ENCODE measurements around the gene ATP13A4.

ATP13A4 gene

DNA sequence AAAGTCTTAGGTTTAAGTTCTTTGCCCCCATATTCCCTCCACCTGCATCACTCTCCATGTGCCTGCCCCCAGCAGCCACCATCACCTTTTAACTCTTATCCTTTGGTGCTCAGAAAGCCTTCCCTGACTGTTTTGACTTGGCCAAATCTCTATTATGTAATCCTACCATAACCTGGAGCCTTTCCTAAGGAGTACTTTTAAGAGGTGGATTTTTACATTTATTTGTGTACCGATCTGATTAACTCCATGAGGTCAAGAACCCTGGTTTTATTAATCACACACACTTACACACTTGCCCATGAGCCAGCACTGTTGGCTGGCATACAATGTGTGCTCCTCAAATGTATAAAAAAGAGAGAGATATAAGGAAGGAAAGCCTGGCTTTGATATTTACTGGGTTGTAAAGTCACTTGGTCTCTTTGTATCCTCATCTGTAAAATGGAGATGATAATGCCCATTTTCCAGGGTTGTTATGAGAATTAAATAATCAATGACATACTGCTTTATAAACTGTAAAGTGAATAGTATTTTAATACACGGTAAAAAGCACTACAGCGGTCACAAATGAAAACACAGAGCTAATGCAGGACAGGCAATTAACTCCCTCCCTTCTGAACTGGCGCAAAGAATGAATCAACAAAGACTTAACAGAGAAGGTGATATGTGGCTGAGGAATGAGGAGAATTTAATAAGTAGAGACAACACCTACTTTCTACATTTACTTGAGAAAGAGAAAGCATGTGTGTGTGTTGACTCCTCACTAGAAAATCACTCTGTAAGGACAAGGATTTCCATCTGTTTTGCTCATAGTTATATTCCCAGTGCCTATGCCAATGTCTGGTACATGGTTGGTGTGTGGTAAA lies 45.4 kb downstream of the ATP13A4 start:
- intact Hi-C loops (cut with DNase I), result no loop called here
- no peak for DNase-seq

- no peak for DNase-seq
- intact Hi-C loops (cut with DNase I), result no loop called here
Measured at GRCh38 chr3:193508108-193508507, 46.6 kb downstream of the ATP13A4 start.

DNA sequence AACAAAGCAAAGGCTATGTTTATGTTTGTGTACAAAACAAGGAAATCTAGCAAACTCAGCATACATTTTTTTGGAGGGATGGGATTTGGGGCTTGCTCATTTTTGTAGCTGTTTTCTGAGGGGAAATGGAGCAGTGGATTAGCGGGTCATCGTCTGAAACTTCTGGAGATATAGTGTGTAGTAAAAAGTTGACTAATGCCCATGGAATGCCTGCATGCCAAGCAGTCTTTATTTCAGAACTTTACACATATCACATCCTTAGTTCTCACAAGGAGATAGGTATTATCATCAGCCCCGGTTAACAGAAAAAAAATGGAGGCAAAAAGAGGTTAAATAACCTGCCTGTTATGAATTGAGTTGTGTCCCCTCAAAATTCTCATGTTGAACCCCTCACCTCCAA lies 47.1 kb downstream of the ATP13A4 start:
- no peak for DNase-seq
- intact Hi-C loops (cut with DNase I), result no loop called here

DNA sequence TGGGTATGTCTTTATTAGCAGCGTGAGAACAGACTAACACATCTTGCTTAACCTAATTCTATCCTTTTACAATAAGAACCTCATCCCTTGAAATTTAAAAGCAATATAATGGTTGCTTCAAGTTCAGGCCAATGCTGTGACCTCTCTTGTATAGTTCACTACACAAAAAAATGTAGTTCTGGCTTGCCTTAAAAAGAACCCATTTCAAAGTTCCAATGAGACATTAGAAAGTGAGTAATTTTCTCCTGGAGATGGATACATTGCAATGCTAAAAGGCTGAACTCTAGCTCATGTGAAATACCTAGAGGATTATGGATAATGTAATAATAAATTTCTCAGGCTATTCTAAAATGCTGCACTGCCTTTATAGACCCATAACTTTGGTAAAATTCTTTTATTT lies 47.8 kb downstream of the ATP13A4 start:
- intact Hi-C loops (cut with DNase I), result no loop called here
- no peak for DNase-seq

GRCh38 chr3:193502871-193503270 lies 51.8 kb downstream of the ATP13A4 start:
- intact Hi-C loops (cut with DNase I), result no loop called here
- no peak for DNase-seq

DNA sequence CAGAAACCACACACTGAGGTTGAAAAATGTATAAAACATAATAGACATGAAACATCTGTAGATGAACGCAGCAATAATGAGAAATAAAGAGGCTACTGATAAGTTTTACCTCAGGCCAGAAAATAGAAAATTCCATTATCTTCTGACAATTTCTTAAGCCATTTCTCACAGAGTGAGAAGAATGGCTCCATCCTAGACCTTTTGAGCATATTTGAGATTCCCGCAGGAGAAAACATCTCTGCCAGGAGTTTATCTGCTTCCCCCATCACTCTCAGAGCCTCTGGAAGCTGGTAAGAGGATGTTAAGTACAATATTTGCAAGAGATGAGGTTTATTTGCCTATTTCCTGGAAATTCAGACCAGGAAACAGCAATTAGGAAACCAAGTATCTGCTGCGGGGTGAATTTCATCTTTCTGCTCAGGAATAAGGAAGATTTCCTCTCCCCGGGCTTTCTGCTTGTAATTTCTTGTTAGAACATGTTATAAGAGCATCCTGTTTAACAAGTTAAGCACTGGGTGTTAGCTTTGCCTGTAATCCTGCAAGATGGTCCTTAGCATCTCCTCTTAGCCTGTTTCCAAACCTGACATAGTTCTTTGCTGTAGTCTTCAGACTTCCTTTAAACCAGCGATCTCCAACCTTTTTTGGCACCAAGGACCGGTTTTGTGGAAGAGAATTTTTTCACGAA lies 54.8 kb downstream of the ATP13A4 start:
- no peak for DNase-seq

GRCh38 chr3:193499136-193499770 lies 55.4 kb downstream of the ATP13A4 start:
- no peak for DNase-seq
- intact Hi-C loops (cut with DNase I), result no loop called here

More for the DNA sequence above, 54.8 kb downstream of the ATP13A4 start:
- intact Hi-C loops (cut with DNase I), result no loop called here

GRCh38 chr3:193498215-193498614 lies 56.5 kb downstream of the ATP13A4 start:
- DNase-seq, result no peak
- intact Hi-C loops (cut with DNase I), result no loop called here

GRCh38 chr3:193496658-193497057 lies 58.0 kb downstream of the ATP13A4 start:
- intact Hi-C loops (cut with DNase I), result no loop called here
- DNase-seq, result no peak

DNA sequence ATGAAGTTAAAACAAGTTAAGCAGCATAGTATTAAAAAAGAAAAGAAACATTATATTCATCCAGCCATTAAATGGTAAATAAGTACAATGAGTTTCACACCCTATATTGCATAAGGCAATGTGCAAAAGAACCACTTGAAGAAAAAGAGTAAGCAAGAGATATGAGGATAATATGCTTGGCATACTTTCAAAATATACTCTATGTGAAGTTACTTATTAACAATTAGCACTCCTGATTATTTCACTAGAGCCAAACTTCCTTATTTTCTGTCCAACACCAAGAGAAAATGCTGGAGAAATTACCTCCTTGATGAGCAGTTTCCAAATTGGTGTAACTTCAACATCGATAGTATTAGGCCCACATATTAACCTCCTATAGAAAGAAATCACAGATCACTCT lies 63.7 kb downstream of the ATP13A4 start:
- DNase-seq, result no peak
- intact Hi-C loops (cut with DNase I), result no loop called here

DNA sequence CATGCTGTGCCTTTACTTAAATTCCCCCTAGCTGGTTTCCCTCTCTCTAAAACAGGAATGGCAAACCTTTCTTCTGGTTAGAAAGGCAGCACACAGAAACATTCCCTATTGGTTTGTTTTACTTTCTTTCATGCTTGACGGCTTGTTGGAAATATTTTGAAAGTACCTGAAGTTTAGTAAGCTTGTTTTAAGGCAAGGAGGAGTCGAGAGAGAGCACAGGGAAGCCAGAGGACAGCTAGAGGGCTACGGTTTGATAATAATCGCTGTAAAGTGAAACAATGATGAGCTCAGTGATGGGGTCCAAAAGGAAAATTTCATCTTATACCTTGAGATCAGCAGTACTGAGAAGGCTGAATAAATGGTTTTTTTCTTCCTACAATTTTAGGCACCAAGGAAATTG lies 64.1 kb downstream of the ATP13A4 start:
- no peak for DNase-seq
- intact Hi-C loops (cut with DNase I), result no loop called here

- no peak for DNase-seq
- intact Hi-C loops (cut with DNase I), result no loop called here
Measured at GRCh38 chr3:193489949-193490348, 64.7 kb downstream of the ATP13A4 start.

- intact Hi-C loops (cut with DNase I), result no loop called here
- no peak for DNase-seq
Measured at GRCh38 chr3:193488741-193489140, 66.0 kb downstream of the ATP13A4 start.

- DNase-seq, result no peak
Measured at GRCh38 chr3:193483988-193484539, 70.6 kb downstream of the ATP13A4 start.

GRCh38 chr3:193481436-193481835 lies 73.3 kb downstream of the ATP13A4 start:
- intact Hi-C loops (cut with DNase I), result no loop called here
- no peak for DNase-seq

More at GRCh38 chr3:193483988-193484539, 70.6 kb downstream of the ATP13A4 start:
- intact Hi-C loops (cut with DNase I), result no loop called here

- intact Hi-C loops (cut with DNase I), result no loop called here
- DNase-seq, result no peak
Measured at GRCh38 chr3:193474446-193474845, 80.2 kb downstream of the ATP13A4 start.

- DNase-seq, result peak in 40 of 42 donors; percentile 19 to 89 (median 60)
- intact Hi-C loops (cut with DNase I), result no loop called here
Measured at GRCh38 chr3:193470710-193471109, 84.0 kb downstream of the ATP13A4 start.

DNA sequence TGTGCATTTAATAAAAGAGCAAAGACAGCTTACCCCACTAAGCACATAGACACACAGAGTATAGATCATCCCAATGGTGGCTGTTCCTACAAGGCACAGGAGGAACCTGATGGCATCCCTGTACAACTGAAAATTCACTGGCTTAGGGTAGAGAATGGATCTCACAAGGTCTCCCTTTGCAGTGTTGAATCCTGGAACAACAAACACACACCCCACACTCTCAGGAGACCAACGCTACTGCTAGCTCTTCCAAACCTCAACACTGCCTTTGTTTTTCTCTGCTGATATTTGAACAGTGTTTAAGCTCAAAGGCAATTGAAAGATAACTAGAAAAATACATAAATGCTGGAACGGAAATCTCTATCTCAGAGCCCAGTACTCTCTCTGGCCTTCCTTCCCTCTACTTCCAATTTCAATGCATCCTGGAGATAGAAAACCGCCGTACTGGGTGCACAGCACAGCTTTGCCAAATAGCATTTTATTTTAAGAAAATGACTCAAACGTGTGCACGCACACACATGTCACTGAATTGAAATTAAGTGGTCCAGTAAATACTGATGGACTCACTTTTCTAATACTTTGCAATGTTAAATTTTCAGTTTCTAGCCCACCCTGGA lies 88.6 kb downstream of the ATP13A4 start:
- no peak for DNase-seq
- intact Hi-C loops (cut with DNase I), result loop anchor here (10.0 kb wide), 1 partner anchor 99 kb away; no protein-coding TSS in a partner anchor

GRCh38 chr3:193464889-193465288 lies 89.8 kb downstream of the ATP13A4 start:
- DNase-seq, result no peak
- intact Hi-C loops (cut with DNase I), result loop anchor here (10.0 kb wide), 1 partner anchor 100 kb away; no protein-coding TSS in a partner anchor

Measured in head of caudate nucleus (tissue), 42 donors.